Caco-2 (cell line): ENCODE results near the gene SNX1. TPM values are rescaled to one million over a fixed set of nuclear protein-coding genes. Genes with fewer than 3 reads are reported as not detected.

Experiments
- BruUV-seq: library from RNA; stranded (reverse); fragments of 400-500 nt; replicated peaks from 2 replicates; lab custom pipeline; 2021; lab: Mats Ljungman, UMichigan
- CTCF ChIA-PET: fragments of 300-600 bp; sonication (Branson Sonifier 250); formaldehyde crosslinking; loops from one replicate; lab custom pipeline; 2022; ENCODE audit warnings: antibody characterized with exemption; lab: Charles Lee
- POLR2A ChIA-PET: fragments of 300-600 bp; sonication (Branson Sonifier 250); formaldehyde crosslinking; loops from one replicate; lab custom pipeline; 2022; ENCODE audit warnings: antibody characterized with exemption; lab: Charles Lee
- DNase-seq, 2 experiments: peaks; one replicate each; pipeline versions ENCODE4 v3.0.0 to v3.0.0-alpha.2; 2020 to 2022
- H3K27me3 ChIP-seq: replicated peaks from 2 replicates; pipeline ENCODE4 v1.6.0; 2011; ENCODE audit warnings: low read length; ENCODE audit not compliant: control insufficient read depth, insufficient read depth
- H3K36me3 ChIP-seq: 2 replicates; pipeline ENCODE4 v1.5.1; 2011; ENCODE audit warnings: low read length; ENCODE audit not compliant: control insufficient read depth, insufficient read depth
- H3K4me1 ChIP-seq: fragments of 250-450 bp; sonication (Bioruptor Pico); 2 replicates; pipeline ENCODE4 v1.5.1; 2020; ENCODE audit warnings: mild to moderate bottlenecking
- H3K4me3 ChIP-seq: 2 replicates; pipeline ENCODE4 v1.5.1; 2011; ENCODE audit warnings: low read depth, mild to moderate bottlenecking, control low read depth, low read length
- H3K9me3 ChIP-seq: fragments of 250-450 bp; sonication (Bioruptor Pico); 2 replicates; pipeline ENCODE4 v1.5.1; 2020; ENCODE audit warnings: mild to moderate bottlenecking, moderate library complexity
- H3K27ac Mint-ChIP-seq: one replicate; pipeline ENCODE4 v1.8.0; 2022; ENCODE audit warnings: mixed read lengths; ENCODE audit not compliant: unreplicated experiment
- H3K27me3 Mint-ChIP-seq: one replicate; pipeline ENCODE4 v1.8.0; 2022; ENCODE audit warnings: mixed read lengths; ENCODE audit not compliant: insufficient read depth, unreplicated experiment
- H3K36me3 Mint-ChIP-seq: one replicate; pipeline ENCODE4 v1.8.0; 2022; ENCODE audit warnings: mild to moderate bottlenecking, mixed read lengths; ENCODE audit not compliant: insufficient read depth, unreplicated experiment
- H3K4me1 Mint-ChIP-seq: one replicate; pipeline ENCODE4 v1.8.0; 2022; ENCODE audit warnings: low read depth, mixed read lengths; ENCODE audit not compliant: unreplicated experiment
- H3K4me3 Mint-ChIP-seq: one replicate; pipeline ENCODE4 v1.8.0; 2022; ENCODE audit warnings: mild to moderate bottlenecking, moderate library complexity, mixed read lengths; ENCODE audit not compliant: unreplicated experiment
- H3K9me3 Mint-ChIP-seq: one replicate; pipeline ENCODE4 v1.8.0; 2022; ENCODE audit warnings: mixed read lengths; ENCODE audit not compliant: unreplicated experiment
- CTCF ChIP-seq, 2 experiments: fragments of 200-600 bp in 1 of 2; IDR thresholded peaks; 1 replicate in 1 of 2; 2 replicates in 1 of 2; pipeline versions ENCODE4 v1.5.1 to v1.8.0; 2011 to 2022; ENCODE audit warnings: antibody characterized with exemption in 1 of 2, control low read depth in 1 of 2, inconsistent platforms in 1 of 2, low read depth in 1 of 2, low read length in 1 of 2, mild to moderate bottlenecking in 1 of 2, moderate library complexity in 1 of 2; ENCODE audit not compliant: insufficient read depth in 1 of 2, severe bottlenecking in 1 of 2, unreplicated experiment in 1 of 2
- intact Hi-C: fragments of 100-400 bp; cut with micrococcal nuclease; formaldehyde crosslinking; loops from one replicate; pipeline ENCODE4 v1.10.0; 2022; ENCODE audit not compliant: unreplicated experiment
- total RNA-seq: library from RNA; stranded (reverse); gene quantifications from 2 replicates; pipeline ENCODE4 v1.2.3, GENCODE V29; 2022

SNX1 gene
- total RNA-seq, 1 experiment from 2014 or later, result 75.7 TPM

GRCh38 chr15:64148581-64148980, 52.8 kb downstream of the SNX1 start:
- H3K36me3 Mint-ChIP-seq, result peaks cover 26% of the 10 kb centered on the region
- Histone ChIP-seq H3K9me3 (no peaks in the 10 kb centered on the region), H3K4me1 (peaks cover 5% of the 10 kb centered on the region; the same call in 1 of the 2 replicates), H3K36me3 (no peaks in the 10 kb centered on the region), H3K4me3 (no peak overlapping the region), H3K27me3 (no peaks in the 10 kb centered on the region)
- H3K9me3 Mint-ChIP-seq, result no peaks in the 10 kb centered on the region
- no TSS peak for BruUV-seq
- no peak overlapping the region for H3K27ac Mint-ChIP-seq
- H3K27me3 Mint-ChIP-seq, result no peaks in the 10 kb centered on the region
- intact Hi-C loops, result no loop called here
- no peak for DNase-seq
- POLR2A ChIA-PET, result no interaction called here
- no peak overlapping the region for H3K4me3 Mint-ChIP-seq
- peaks cover 5% of the 10 kb centered on the region for H3K4me1 Mint-ChIP-seq
- no peak for TF ChIP-seq CTCF (IDR thresholded peaks at IDR 0.05; ENCODE audit: insufficient read depth in 1 of 2, low read depth in 1 of 2, low read length in 1 of 2, severe bottlenecking in 1 of 2, unreplicated experiment in 1 of 2)
- CTCF ChIA-PET, result interaction anchor here (1.0 kb wide), 1 partner anchor 539 kb away, joined by 3 read pairs; no protein-coding TSS in a partner anchor

- Histone ChIP-seq H3K4me3 (no peak overlapping the region), H3K4me1 (peaks cover 5% of the 10 kb centered on the region; the same call in 1 of the 2 replicates), H3K9me3 (no peaks in the 10 kb centered on the region), H3K36me3 (no peaks in the 10 kb centered on the region), H3K27me3 (no peaks in the 10 kb centered on the region)
- Mint-ChIP-seq H3K4me1 (peaks cover 9% of the 10 kb centered on the region), H3K36me3 (peaks cover 35% of the 10 kb centered on the region), H3K27ac (peak overlapping the region; percentile 1), H3K27me3 (no peaks in the 10 kb centered on the region), H3K9me3 (no peaks in the 10 kb centered on the region), H3K4me3 (peak overlapping the region; percentile 7)
- TF ChIP-seq CTCF (IDR thresholded peaks at IDR 0.05; ENCODE audit: insufficient read depth in 1 of 2, low read depth in 1 of 2, low read length in 1 of 2, severe bottlenecking in 1 of 2, unreplicated experiment in 1 of 2), result no peak
- POLR2A ChIA-PET, result no interaction called here
- no peak for DNase-seq
- no TSS peak for BruUV-seq
- intact Hi-C loops, result no loop called here
- CTCF ChIA-PET, result interaction anchor here (0.6 to 1.0 kb wide), 3 partner anchors 27 to 540 kb away, joined by 3 read pairs; no protein-coding TSS in a partner anchor
Measured at GRCh38 chr15:64149424-64149823, 53.6 kb downstream of the SNX1 start.

- Histone ChIP-seq H3K36me3 (no peaks in the 10 kb centered on the region), H3K27me3 (no peaks in the 10 kb centered on the region), H3K9me3 (no peaks in the 10 kb centered on the region), H3K4me1 (peaks cover 5% of the 10 kb centered on the region; the same call in 1 of the 2 replicates), H3K4me3 (no peak overlapping the region)
- peaks cover 35% of the 10 kb centered on the region for H3K36me3 Mint-ChIP-seq
- no peaks in the 10 kb centered on the region for H3K27me3 Mint-ChIP-seq
- H3K4me1 Mint-ChIP-seq, result peaks cover 9% of the 10 kb centered on the region
- no peak for TF ChIP-seq CTCF (IDR thresholded peaks at IDR 0.05; ENCODE audit: insufficient read depth in 1 of 2, low read depth in 1 of 2, low read length in 1 of 2, severe bottlenecking in 1 of 2, unreplicated experiment in 1 of 2)
- ChIA-PET CTCF (interaction anchor here (0.6 to 0.7 kb wide), 2 partner anchors 26 to 43 kb away, joined by 3 read pairs; no protein-coding TSS in a partner anchor), POLR2A (no interaction called here)
- H3K27ac Mint-ChIP-seq, result peak overlapping the region; percentile 1
- no peaks in the 10 kb centered on the region for H3K9me3 Mint-ChIP-seq
- no peak for DNase-seq
- H3K4me3 Mint-ChIP-seq, result peak overlapping the region; percentile 7
- BruUV-seq, result no TSS peak
- intact Hi-C loops, result no loop called here
Measured at GRCh38 chr15:64149893-64150578, 54.3 kb downstream of the SNX1 start.
